MV-4-11 (cell line): ENCODE results near the gene SEC22A.

ENCODE experiments used
- DNase-seq: peaks from one replicate; lab custom pipeline; 2025; lab: John Stamatoyannopoulos, UW

Gene SEC22A

DNA sequence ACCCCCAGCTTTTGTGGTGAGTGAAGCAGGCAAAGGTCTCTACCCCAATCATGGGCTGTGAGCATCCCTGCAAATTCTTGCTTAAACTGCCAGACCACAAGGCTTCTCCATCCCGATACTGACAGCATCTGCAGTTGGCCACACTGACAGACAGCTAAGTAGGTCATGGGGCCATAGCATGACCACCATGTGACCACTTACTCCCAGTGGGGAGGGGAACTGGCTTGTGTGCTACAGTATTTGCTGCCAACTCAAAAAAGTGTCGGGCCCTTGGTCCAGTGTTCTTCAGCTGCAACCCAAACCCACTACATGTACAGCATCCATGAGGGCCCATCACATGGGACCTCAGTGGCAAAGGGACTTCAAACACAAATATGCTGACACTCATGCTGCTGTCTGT, 103.4 kb downstream of the SEC22A start:
- no peak for DNase-seq

DNA sequence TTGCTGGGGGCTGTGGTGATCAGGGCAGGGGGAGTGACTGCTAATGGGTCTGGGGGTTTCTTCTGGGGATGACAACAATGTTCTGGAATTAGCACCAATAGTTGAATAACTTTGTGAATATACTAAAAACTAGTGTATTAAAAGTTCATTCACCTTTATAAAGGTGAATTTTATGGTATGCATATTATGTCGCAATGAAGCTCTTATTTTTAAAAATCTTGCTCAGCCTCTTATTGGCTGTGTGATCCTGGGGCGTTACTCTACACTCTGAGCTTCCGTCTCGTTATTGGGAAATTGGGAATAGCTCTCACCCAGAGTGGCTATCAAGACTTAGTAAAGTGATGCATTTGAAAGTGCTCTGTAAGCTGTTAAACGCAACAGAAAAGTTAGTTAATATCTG, 105.3 kb downstream of the SEC22A start:
- DNase-seq, result no peak

DNA sequence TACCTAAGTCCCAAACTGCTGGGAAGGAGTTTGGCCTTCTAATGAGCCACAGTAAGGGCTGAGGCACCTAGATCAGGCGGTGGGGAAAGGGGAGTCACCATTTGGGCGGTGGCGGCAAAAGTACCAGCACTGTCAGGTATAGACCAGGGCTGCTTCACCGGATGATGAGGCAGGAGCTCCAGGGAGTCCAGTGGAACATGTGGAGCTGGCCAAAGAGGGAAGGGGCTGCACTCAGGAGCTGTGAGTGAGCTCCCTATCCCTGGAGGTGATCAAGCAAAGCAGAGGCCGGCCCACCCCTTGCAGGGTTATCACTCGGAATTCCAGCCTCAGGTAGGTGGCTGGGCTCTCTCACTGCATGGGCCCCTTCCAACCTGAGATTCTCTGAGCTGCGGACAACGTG, 108.4 kb downstream of the SEC22A start:
- no peak for DNase-seq

DNA sequence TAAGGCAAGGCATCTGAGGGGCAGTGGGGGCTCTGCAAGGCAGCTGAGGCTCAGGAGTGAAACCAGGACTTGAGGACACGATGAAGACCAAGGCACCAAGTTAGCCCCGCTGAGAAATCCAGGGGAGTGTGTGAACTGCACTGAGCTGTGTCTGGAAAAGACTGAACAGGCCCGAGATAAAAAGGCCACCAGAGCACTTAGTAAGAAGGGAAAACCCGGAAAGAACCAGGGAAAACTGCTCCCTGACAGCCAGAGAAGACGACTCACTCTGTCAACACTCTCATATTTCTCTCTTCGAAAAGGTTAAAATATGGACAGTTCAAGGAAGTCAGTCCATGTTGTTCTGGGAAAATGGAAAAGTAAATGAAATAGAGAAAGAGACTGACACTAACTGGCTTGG, 109.0 kb downstream of the SEC22A start:
- DNase-seq, result no peak

DNA sequence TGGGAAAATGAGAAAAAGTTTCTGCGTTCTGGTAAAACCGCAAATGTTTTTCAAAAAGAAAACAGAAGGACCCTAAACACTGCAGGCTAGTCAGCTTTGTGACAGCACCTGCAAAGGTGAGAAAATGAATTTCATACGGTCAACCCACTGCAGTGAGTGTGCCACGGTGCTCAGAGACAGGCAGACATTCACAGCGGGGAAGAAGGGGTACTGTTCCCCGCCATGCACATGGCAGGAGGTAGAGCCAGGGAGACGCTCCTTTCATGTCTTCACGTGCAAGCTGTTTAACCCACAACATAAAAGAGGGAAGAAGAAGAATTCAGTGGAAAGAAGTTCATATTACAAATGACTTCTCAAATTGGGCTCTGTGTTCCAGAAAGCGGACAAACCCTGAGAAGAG, 109.5 kb downstream of the SEC22A start:
- DNase-seq, result no peak

DNA sequence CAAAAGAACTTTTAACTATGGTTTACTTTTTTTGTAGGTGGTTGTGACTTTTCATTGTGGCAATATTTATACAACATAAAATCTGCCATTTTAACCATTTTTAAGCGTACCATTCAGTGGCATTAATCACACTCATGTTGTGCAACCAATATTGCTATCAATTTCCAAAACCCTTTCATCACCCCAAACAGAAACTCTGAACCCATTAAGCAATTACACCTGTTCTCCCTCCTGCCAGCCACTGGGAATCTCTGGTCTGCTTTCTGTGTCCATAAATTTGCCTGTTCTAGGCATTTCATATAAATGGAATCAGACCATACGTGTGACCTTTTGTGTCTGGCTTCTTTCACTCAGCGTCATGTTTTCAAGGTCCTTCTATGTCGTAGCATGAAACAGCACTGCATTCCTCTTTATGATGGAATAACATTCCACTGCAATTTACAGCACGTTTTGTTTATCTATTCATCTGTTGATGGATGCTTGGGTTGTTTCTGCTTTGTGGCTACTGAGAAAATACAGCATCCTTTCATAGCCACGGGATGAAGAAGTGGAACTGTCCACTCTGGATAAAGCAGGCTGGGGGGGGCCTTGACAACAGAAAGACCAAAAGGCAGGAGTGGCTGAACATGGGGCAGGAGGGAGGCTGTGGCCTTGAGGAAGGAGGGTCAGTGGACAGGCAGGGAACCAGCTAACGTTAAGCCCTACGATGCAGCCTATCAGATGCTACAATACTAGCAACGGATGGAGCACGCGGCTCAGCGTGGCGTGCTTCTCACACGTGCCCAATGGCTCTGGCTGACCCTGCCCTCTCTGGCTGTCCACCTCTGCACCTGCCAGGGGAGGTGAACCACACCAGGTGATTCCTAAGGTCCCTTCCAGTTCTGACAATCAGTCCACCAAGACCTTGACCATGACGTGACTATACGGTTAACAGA, 110.9 kb downstream of the SEC22A start:
- DNase-seq, result no peak

DNA sequence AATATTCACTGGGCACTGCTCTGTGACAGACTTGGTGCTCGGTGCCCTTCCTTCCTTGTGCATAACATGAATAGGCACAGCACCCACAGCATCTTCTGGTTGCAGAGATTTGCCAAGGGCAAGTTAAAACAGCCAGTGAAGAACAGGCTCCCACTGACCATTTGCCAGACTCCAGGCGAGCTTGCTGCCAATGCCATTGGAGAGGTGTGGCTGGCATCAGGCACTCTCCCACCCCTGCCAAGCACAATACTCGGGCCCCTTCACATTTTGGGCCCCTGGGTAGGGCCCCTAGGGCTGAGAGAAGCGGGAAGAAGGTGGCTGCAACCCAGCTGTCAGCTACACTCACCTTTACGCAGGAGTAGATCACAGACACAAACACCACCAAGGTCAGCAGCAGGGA, 112.1 kb downstream of the SEC22A start:
- DNase-seq, result no peak

DNA sequence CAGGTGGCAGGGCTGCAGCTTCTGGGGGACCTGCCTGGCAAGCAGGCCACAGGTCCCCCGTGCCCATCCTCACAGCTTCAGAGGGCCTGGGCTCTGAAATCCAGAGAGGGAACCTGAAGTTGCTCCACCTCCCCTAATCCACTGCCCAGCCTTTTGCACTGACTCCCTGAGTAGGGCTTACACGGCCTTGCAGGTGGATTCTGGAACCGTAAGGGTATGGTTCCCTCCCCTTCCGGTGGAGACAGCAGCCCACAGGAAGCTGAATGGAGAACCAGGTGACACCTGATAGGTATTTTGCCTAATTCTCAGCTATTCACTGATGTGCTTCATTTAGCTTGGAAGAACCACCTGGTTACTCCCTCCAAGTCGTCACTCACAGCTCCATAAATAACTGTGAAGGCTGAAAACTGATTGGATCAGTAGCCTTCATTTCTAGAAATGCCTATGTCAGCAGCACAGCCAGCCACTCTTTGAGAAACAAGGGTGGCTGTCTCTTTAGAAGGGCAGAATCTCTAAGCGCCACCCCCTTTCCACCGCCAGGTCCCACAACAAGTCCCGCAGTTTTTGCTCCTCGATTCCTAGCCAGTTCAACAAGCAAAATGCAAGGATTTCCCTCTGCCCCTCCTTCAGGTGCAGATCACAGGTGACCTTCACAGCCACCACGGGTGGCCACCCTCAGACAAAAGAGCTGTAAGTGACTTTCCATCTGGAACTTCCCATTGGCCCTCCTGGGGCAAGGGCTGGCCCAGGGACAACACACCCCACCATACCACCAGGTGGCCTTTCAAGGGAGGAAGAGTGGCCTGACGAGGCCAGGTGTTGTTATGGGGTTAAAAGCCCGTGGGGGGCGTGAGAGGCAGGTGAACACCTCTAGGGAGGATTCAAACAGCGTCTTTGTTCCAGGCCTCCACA, 112.9 kb downstream of the SEC22A start:
- DNase-seq, result no peak

DNA sequence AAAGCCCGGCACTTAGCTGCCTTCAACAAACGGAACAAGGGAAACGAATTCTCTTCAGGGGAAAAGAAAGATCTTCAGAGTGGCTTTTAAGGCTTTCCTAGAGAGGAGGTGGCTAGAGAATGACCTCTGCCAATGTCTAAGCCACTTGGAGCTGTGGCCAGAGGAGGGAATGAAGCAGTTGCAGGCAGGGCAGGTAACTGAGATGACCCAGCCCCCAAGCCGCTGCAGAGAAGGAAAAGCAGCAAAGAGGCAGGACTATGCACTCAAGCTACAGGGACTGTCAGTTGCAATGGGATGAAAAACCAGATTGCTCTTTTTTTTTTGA, 113.5 kb downstream of the SEC22A start:
- no peak for DNase-seq

DNA sequence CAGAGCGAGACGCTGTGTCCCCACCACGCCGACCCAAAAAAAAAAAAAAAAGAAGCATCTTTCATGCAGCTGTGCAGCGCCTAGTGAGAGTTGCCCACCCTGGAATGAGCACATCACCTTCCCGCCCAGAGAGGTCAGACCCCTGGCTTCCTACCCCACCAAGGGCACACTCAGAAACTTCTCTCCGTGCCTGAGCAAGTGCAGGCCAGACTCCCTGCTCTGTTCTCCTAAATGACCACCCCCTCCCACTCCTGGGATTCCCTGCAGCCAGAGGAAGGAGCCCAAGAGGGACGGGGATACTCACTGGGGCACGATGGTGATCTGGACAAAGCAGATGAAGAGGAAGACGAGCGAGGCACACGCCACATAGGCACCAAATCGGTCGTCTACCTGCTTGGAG, 116.0 kb downstream of the SEC22A start:
- no peak for DNase-seq

DNA sequence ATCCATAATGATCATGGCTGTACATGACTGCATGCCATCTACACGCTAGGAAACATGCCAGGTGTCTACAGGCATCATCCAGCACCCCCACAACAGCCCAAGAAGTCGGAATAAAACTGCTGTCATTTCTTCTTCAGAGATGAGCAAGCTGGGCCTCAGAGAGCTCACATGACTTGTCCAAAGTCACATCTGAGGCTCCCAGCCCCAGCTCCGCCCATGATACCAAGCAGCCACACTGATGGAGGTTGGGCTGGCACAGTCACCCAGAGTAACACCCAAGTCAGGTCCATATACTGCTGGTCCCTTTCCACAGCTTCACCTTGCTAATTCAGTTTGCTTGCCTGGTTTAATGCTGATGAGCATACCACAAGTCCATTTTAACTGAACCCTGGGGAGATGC, 116.6 kb downstream of the SEC22A start:
- no peak for DNase-seq

DNA sequence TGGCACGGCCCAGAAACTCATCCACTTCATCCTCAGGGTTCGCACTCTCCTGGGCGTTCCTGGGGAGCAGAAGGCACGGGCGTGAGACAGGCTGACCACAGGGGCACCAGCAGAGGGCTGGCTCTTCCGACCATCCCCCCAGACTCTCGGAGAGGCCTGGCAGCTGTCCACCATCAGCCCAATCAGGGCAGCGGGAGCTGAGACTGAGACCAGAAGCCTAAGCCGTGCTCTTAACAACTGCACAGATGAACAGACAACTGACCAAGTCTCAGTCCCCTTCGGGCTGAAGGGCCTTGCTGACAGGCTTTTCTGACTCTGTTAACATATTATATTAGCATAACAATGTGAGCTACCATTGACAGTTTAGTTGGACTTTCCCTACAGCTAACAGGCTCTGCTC, 118.0 kb downstream of the SEC22A start:
- DNase-seq, result no peak

DNA sequence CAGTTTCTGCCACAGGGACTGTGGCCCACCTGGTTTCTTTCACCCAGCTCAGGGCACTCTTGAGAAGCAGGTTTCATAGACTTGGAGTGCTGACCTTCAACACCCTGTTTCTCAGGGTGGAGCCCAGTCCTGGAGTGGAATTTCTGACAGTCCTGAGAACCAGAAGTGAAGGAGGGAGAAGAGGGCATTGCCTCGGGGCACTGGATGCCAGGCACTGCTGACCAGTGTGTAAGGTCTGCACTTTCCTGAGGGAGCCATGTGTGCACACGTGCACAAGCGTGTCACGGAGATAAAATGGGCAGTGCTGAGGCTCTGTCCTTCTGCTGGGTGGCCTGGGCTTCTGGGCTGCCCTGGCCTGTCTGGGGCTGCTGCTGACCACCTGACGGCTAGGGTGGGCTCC, 118.5 kb downstream of the SEC22A start:
- no peak for DNase-seq

DNA sequence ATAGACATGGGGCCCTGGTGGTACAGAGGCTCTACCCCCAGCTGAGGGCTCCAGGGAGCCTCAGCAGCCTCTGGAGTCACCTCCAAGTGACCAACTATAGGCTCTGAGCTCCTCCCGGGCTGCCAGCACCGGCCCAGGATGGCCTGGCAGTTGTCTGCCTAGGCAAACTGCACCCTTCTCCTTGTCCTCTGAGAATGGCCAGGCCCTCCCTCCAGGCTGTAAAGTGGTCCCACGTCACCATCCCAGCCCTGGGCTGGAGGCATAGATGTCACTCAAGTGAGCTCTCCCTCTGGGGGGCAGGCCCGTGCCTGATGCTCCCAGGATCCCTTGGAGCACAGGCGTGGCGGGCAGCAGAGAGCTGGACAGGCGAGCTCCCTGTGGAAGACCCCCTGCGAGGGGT, 120.1 kb downstream of the SEC22A start:
- no peak for DNase-seq

DNA sequence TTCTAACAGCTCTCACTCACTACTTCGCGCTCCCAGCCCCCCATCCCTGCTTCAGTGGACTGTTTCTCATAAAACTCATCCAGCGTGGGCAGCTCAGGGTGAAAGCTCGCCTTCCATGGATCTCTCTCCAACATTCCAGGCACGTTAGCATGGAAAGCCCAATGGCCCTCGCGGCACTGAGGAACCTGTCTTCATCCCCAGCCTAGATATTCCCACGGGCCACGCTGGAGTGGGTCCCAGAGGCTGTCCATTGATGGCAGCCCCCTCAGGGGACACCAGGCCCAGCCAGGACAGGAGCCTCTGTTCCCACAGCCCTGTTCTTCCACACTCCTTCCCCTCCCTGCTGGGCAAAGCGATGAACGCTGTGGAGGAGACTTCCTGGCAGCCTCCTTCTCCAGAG, 121.1 kb downstream of the SEC22A start:
- no peak for DNase-seq
